ENCODE measurements around the gene SSR2.
A peak's percentile ranks its signal among the peaks of the same experiment; 100 is the strongest.
"Not testable (repeated sequence)": the region's sequence is repeated elsewhere in the genome, so short reads cannot be mapped to it uniquely, and the experiment has no call there.

SSR2 gene

GRCh38 chr1:155993595-155993994 lies 27.2 kb downstream of the SSR2 start:
- no peak for DNase-seq (ENCODE audit: low spot score)

GRCh38 chr1:155990005-155990739 lies 30.6 kb downstream of the SSR2 start:
- no peak for DNase-seq (ENCODE audit: low spot score)

GRCh38 chr1:155989242-155990004 lies 31.3 kb downstream of the SSR2 start:
- peak; percentile 67 for DNase-seq (ENCODE audit: low spot score)

- DNase-seq (ENCODE audit: low spot score), result not testable (repeated sequence)
Observed at GRCh38 chr1:155984903-155985645, 35.7 kb downstream of the SSR2 start.

- DNase-seq (ENCODE audit: low spot score), result no peak
Observed at GRCh38 chr1:155984341-155984740, 36.4 kb downstream of the SSR2 start.

GRCh38 chr1:155983191-155984024 lies 37.3 kb downstream of the SSR2 start:
- DNase-seq (ENCODE audit: low spot score), result peak; percentile 89

GRCh38 chr1:155982106-155982505 lies 38.6 kb downstream of the SSR2 start:
- DNase-seq (ENCODE audit: low spot score), result no peak

- DNase-seq (ENCODE audit: low spot score), result no peak
Observed at GRCh38 chr1:155981266-155982088, 39.3 kb downstream of the SSR2 start.

- no peak for DNase-seq (ENCODE audit: low spot score)
Observed at GRCh38 chr1:155979597-155980343, 41.0 kb downstream of the SSR2 start.

GRCh38 chr1:155978973-155979429 lies 41.8 kb downstream of the SSR2 start:
- DNase-seq (ENCODE audit: low spot score), result no peak

GRCh38 chr1:155978325-155978972 lies 42.3 kb downstream of the SSR2 start, which contains the start of gene ARHGEF2:
ARHGEF2 (minus strand) TSS chr1:155978547; CDS start chr1:155978427, 120 bp downstream.
- DNase-seq (ENCODE audit: low spot score), result no peak

GRCh38 chr1:155977690-155978324 lies 42.9 kb downstream of the SSR2 start:
- no peak for DNase-seq (ENCODE audit: low spot score)

- no peak for DNase-seq (ENCODE audit: low spot score)
Observed at GRCh38 chr1:155976913-155977689, 43.6 kb downstream of the SSR2 start.

GRCh38 chr1:155976062-155976912 lies 44.5 kb downstream of the SSR2 start:
- no peak for DNase-seq (ENCODE audit: low spot score)

- no peak for DNase-seq (ENCODE audit: low spot score)
Observed at GRCh38 chr1:155975375-155976061, 45.2 kb downstream of the SSR2 start.
